HepG2 (cell line): ENCODE results near the gene MRPL34. TPM values are rescaled to one million over a fixed set of nuclear protein-coding genes. Genes with fewer than 3 reads are reported as not detected.

ENCODE experiments used
- ARID4A ChIP-seq: sonication (generic); formaldehyde crosslinking; IDR thresholded peaks from 2 replicates; pipeline ENCODE4 v1.5.0; 2020; ENCODE audit warnings: mild to moderate bottlenecking, missing genetic modification reagents, borderline replicate concordance
- BATF2 ChIP-seq: sonication (generic); formaldehyde crosslinking; IDR thresholded peaks from 2 replicates; pipeline ENCODE4 v1.8.0; 2022; ENCODE audit warnings: mild to moderate bottlenecking, missing genetic modification reagents, moderate library complexity
- BRD4 ChIP-seq: sonication (generic); formaldehyde crosslinking; IDR thresholded peaks from 2 replicates; pipeline ENCODE4 v1.4.0; 2020; ENCODE audit warnings: missing genetic modification reagents
- HOXD1 ChIP-seq: sonication (generic); formaldehyde crosslinking; IDR thresholded peaks from 2 replicates; pipeline ENCODE4 v1.5.0; 2020; ENCODE audit warnings: missing genetic modification reagents
- JUNB ChIP-seq: sonication (generic); formaldehyde crosslinking; IDR thresholded peaks from 2 replicates; pipeline ENCODE4 v1.8.0; 2022; ENCODE audit warnings: missing genetic modification reagents, mild to moderate bottlenecking, borderline replicate concordance
- LCORL ChIP-seq, 2 experiments: fragments of 450-650 bp in 1 of 2; sonication (generic) in 1 of 2; formaldehyde crosslinking in 1 of 2; IDR thresholded peaks; 2 replicates each; pipeline versions ENCODE4 v1.5.0 to v1.6.1; 2017 to 2020; ENCODE audit warnings: antibody characterized with exemption in 1 of 2, missing genetic modification reagents in 1 of 2
- NCOA5 ChIP-seq: sonication (generic); formaldehyde crosslinking; IDR thresholded peaks from 2 replicates; pipeline ENCODE4 v1.4.0; 2020; ENCODE audit warnings: missing genetic modification reagents
- SPEN ChIP-seq: sonication (generic); formaldehyde crosslinking; IDR thresholded peaks from 2 replicates; pipeline ENCODE4 v1.5.1; 2020; ENCODE audit warnings: low read depth, mild to moderate bottlenecking, missing genetic modification reagents
- TERF1 ChIP-seq: sonication (generic); formaldehyde crosslinking; IDR thresholded peaks from 2 replicates; pipeline ENCODE4 v1.8.0; 2022; ENCODE audit warnings: mild to moderate bottlenecking, missing genetic modification reagents, moderate library complexity
- ZMAT3 ChIP-seq: sonication (generic); formaldehyde crosslinking; conservative IDR thresholded peaks from 2 replicates; pipeline ENCODE4 v1.7.0; 2021; ENCODE audit warnings: missing genetic modification reagents
- ZMYM2 ChIP-seq: sonication (generic); formaldehyde crosslinking; IDR thresholded peaks from 2 replicates; pipeline ENCODE4 v1.8.0; 2022; ENCODE audit warnings: mild to moderate bottlenecking, missing genetic modification reagents
- ZNF260 ChIP-seq: sonication (generic); formaldehyde crosslinking; IDR thresholded peaks from 2 replicates; pipeline ENCODE4 v1.4.0; 2020; ENCODE audit warnings: missing genetic modification reagents, low read depth, mild to moderate bottlenecking, borderline replicate concordance
- ZNF430 ChIP-seq: sonication (generic); formaldehyde crosslinking; IDR thresholded peaks from 2 replicates; pipeline ENCODE4 v1.9.0; 2021; ENCODE audit warnings: mild to moderate bottlenecking, missing genetic modification reagents
- ZNF510 ChIP-seq: sonication (generic); formaldehyde crosslinking; IDR thresholded peaks from 2 replicates; pipeline ENCODE4 v1.4.0; 2020; ENCODE audit warnings: low read depth, mild to moderate bottlenecking, missing genetic modification reagents
- ZNF577 ChIP-seq: sonication (generic); formaldehyde crosslinking; IDR thresholded peaks from 2 replicates; pipeline ENCODE4 v1.4.0; 2020; ENCODE audit warnings: mild to moderate bottlenecking, low read depth, missing genetic modification reagents, borderline replicate concordance
- ZNF639 ChIP-seq: conservative IDR thresholded peaks from 2 replicates; pipeline ENCODE4 v1.6.1; 2018; ENCODE audit warnings: missing genetic modification reagents
- ZSCAN31 ChIP-seq: sonication (generic); formaldehyde crosslinking; IDR thresholded peaks from 2 replicates; pipeline ENCODE4 v1.5.0; 2020; ENCODE audit warnings: low read depth, mild to moderate bottlenecking, missing genetic modification reagents
- polyA plus RNA-seq, 8 experiments: library from polyadenylated mRNA; depleted of rRNA in 3 of 8; stranded (reverse) in 7 of 8; unstranded in 1 of 8; fragments of >200 nt; fragmentation: Illumina TruSeq in 4 of 8; extraction: Trizol in 4 of 8; gene quantifications; 2 replicates each; pipeline versions ENCODE4 v1.2.1 to v1.2.3, GENCODE V29; 2011 to 2016; ENCODE audit warnings: low read depth in 4 of 8, missing spikeins in 1 of 8, mixed read lengths in 1 of 8; ENCODE audit not compliant: insufficient read depth in 1 of 8
- total RNA-seq, 5 experiments: library from RNA; depleted of rRNA; stranded (reverse); fragments of >200 nt; fragmentation: Illumina TruSeq; extraction: Trizol; gene quantifications; 2 replicates each; pipeline ENCODE4 v1.2.3, GENCODE V29; 2016; ENCODE audit warnings: low read depth in 1 of 5

Gene MRPL34
- total and polyA plus RNA-seq, 2 of the 13 experiments (the other 11 are each of a cell fraction or from before 2014, with no cell fraction given), result 74.0 to 77.3 TPM

GRCh38 chr19:17336872-17337674 lies 31.4 kb downstream of the MRPL34 start, which contains the start of gene GTPBP3 (continued):
- TF ChIP-seq ARID4A (peak; percentile 76; the same call in 1 of the 2 replicates), ZNF639 (CRISPR knock-in tag) (peak; percentile 43; the same call in 1 of the 2 replicates), TERF1 (CRISPR knock-in tag) (no peak), ZNF260 (CRISPR knock-in tag) (no peak), BATF2 (CRISPR knock-in tag) (no peak), HOXD1 (CRISPR knock-in tag) (no peak), BRD4 (CRISPR knock-in tag) (0 out of 2 replicates have a peak, but pooled peaks have one; percentile 45), JUNB (CRISPR knock-in tag) (no peak), ZSCAN31 (CRISPR knock-in tag) (peak; percentile 85; the same call in 1 of the 2 replicates), ZNF577 (no peak), ZNF430 (CRISPR knock-in tag) (no peak; the same call in 1 of the 2 replicates), ZMYM2 (CRISPR knock-in tag) (no peak), NCOA5 (CRISPR knock-in tag) (no peak), ZNF510 (no peak), ZMAT3 (CRISPR knock-in tag) (no peak), SPEN (CRISPR knock-in tag) (peak; percentile 53), LCORL (IDR thresholded peaks at IDR 0.05) (no peak), LCORL (CRISPR knock-in tag; IDR thresholded peaks at IDR 0.05) (peak; percentile 13; the same call in 1 of the 2 replicates)
